22Rv1 (cell line): ENCODE measurements around the gene PTPRJ.

Experiments
- H3K27ac ChIP-seq: fragments of 450-650 bp; 2 replicates; pipeline ENCODE4 v1.5.1; 2017
- CTCF ChIP-seq: fragments of 450-650 bp; IDR thresholded peaks from 2 replicates; pipeline ENCODE4 v1.5.1; 2017; ENCODE audit warnings: mild to moderate bottlenecking
- ZFX ChIP-seq: fragments of 450-650 bp; IDR thresholded peaks from 2 replicates; pipeline ENCODE4 v1.6.1; 2017; ENCODE audit warnings: antibody characterized with exemption, borderline replicate concordance

Gene PTPRJ

GRCh38 chr11:48122656-48123055 is 142.3 kb downstream of the PTPRJ start:
- no peak for TF ChIP-seq ZFX
- TF ChIP-seq CTCF = no peak
- H3K27ac ChIP-seq = no peak overlapping the region

- no peak overlapping the region for H3K27ac ChIP-seq
- TF ChIP-seq ZFX = no peak
- no peak for TF ChIP-seq CTCF
These were observed 143.0 kb downstream of the PTPRJ start for GRCh38 chr11:48123254-48123875.

- H3K27ac ChIP-seq = no peak overlapping the region
- TF ChIP-seq CTCF (no peak), ZFX (no peak)
These were observed 143.8 kb downstream of the PTPRJ start for GRCh38 chr11:48123934-48124755.

- H3K27ac ChIP-seq = no peak overlapping the region
- TF ChIP-seq ZFX (no peak), CTCF (no peak)
These were observed 144.5 kb downstream of the PTPRJ start for GRCh38 chr11:48124880-48125279.

- TF ChIP-seq CTCF (no peak), ZFX (no peak)
- no peak overlapping the region for H3K27ac ChIP-seq
These were observed 145.5 kb downstream of the PTPRJ start for GRCh38 chr11:48125866-48126265.

- TF ChIP-seq CTCF (no peak), ZFX (no peak)
- H3K27ac ChIP-seq = no peak overlapping the region
These were observed 147.3 kb downstream of the PTPRJ start for GRCh38 chr11:48127521-48128183.
